Esophagus muscularis mucosa (tissue), 4 donors: ENCODE measurements around the gene USP51. TPM values are rescaled to one million over a fixed set of nuclear protein-coding genes. Genes with fewer than 3 reads are reported as not detected.
"Not testable (repeated sequence)": the region's sequence is repeated elsewhere in the genome, so short reads cannot be mapped to it uniquely, and the experiment has no call there.

Experiments used
- DNase-seq: peaks from one replicate; pipeline ENCODE4 v3.0.0-alpha.2; 2017; ENCODE audit errors: extremely low spot score
- H3K27ac ChIP-seq, 4 donors: fragments of 200-600 bp; sonication (generic); replicated peaks in 1 of 4; 1 replicate in 3 of 4; 2 replicates in 1 of 4; pipeline ENCODE4 v1.5.1; 2016 to 2019; ENCODE audit warnings: mild to moderate bottlenecking in 1 of 4
- H3K27me3 ChIP-seq, 4 donors: fragments of 200-600 bp; sonication (generic); one replicate each; pipeline versions ENCODE4 v1.5.1 to v1.6.0; 2016 to 2019
- H3K36me3 ChIP-seq, 4 donors: fragments of 200-600 bp; sonication (generic); one replicate each; pipeline ENCODE4 v1.5.1; 2016 to 2019
- H3K4me1 ChIP-seq, 4 donors: fragments of 200-600 bp; sonication (generic); one replicate each; pipeline ENCODE4 v1.5.1; 2016 to 2019
- H3K4me3 ChIP-seq, 4 donors: fragments of 200-600 bp; sonication (generic); 1 replicate in 2 of 4; 2 replicates in 2 of 4; pipeline ENCODE4 v1.5.1; 2016 to 2019; ENCODE audit warnings: mild to moderate bottlenecking in 4 of 4, moderate library complexity in 1 of 4
- H3K9me3 ChIP-seq, 4 donors: fragments of 200-600 bp; sonication (generic); 1 replicate in 3 of 4; 2 replicates in 1 of 4; pipeline ENCODE4 v1.5.1; 2016 to 2019
- CTCF ChIP-seq, 3 experiments: fragments of 200-600 bp in 2 of 3; fragments of 450-650 bp in 1 of 3; sonication (generic) in 2 of 3; IDR thresholded peaks; one replicate each; pipeline ENCODE4 v1.5.1; 2017 to 2019; ENCODE audit warnings: antibody characterized with exemption in 3 of 3, mild to moderate bottlenecking in 2 of 3, moderate library complexity in 1 of 3
- EP300 ChIP-seq: sonication (generic); formaldehyde crosslinking; IDR thresholded peaks from one replicate; pipeline ENCODE4 v1.6.1; 2017; ENCODE audit warnings: antibody characterized with exemption
- POLR2A ChIP-seq: fragments of 450-650 bp; IDR thresholded peaks from one replicate; pipeline ENCODE4 v1.6.1; 2017; ENCODE audit warnings: antibody characterized with exemption, moderate library complexity, mild to moderate bottlenecking, low read depth
- POLR2AphosphoS5 ChIP-seq, 2 donors: sonication (generic); formaldehyde crosslinking; IDR thresholded peaks; one replicate each; pipeline ENCODE4 v1.6.1; 2017; ENCODE audit warnings: antibody characterized with exemption in 2 of 2
- WGBS: methylation state at CpG from one replicate; pipeline ENCODE4 v1.1.5; 2018; 5-methylcytosine and 5-hydroxymethylcytosine counted together
- intact Hi-C: fragments of 100-400 bp; cut with DNase I; formaldehyde crosslinking; loops from one replicate; pipeline ENCODE4 v1.15.1; 2023
- total RNA-seq, 4 donors: library from RNA; depleted of rRNA; stranded (reverse); fragments of >200 nt; gene quantifications; one replicate each; pipeline versions ENCODE4 v1.1.0 to v1.2.1, GENCODE V29; 2016

Gene USP51
- total RNA-seq, 4 donors from 2014 or later, result 0.83 to 2.5 (median 1.5) TPM

- H3K27me3 ChIP-seq, H3K4me1 ChIP-seq, H3K9me3 ChIP-seq, H3K4me3 ChIP-seq, DNase-seq, H3K27ac ChIP-seq, intact Hi-C loops, H3K36me3 ChIP-seq: not testable (repeated sequence)
- no CpG with 5 or more reads among the region's 10 CpGs for WGBS
These were observed 18.9 kb upstream of the USP51 start for GRCh38 chrX:55508410-55509152.

DNA sequence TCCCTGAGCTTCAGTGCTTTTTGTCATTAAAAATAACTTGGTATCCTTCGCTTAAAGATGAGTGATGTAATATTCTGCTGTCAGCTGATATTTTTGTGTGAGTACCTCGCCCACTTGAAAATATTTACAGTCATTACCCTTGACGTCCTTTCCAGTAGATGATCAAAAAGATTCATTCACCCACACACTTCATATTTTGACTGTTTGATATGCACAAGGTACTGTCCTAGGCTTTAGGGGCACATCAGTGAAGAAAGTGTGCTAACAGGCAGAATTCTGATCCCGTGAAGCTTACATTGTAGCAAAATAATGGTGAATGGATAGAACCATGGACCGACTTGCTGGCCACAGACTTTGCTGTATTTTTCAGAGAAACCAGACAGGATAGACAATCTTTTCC lies 18.1 kb upstream of the USP51 start:
- DNase-seq, H3K4me1 ChIP-seq, H3K36me3 ChIP-seq, H3K4me3 ChIP-seq, H3K27ac ChIP-seq, H3K27me3 ChIP-seq, intact Hi-C loops, H3K9me3 ChIP-seq: not testable (repeated sequence)
- WGBS, result no CpG with 5 or more reads among the region's 5 CpGs

DNA sequence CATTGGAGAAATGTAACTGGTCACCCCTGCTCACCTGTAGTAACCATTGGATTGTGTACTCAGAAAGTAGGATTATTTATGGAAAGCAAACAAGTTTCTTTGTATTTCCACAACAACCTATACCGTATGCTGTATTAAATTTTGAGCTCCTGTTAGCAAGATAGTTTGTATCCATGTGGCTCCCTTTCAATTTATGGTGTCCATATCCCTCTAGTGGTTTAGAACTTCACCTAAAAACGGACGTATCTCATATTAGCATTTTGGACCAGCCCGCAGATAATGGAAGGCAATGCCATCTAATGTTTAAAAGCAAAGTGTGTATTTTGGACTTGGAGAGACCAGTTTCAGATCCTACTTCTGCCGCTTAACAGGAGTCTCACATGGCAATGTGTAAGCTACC lies 17.4 kb upstream of the USP51 start:
- H3K36me3 ChIP-seq, intact Hi-C loops, H3K4me1 ChIP-seq, H3K27me3 ChIP-seq, H3K27ac ChIP-seq, H3K4me3 ChIP-seq, H3K9me3 ChIP-seq, DNase-seq: not testable (repeated sequence)
- WGBS, result no CpG with 5 or more reads among the region's 5 CpGs

- intact Hi-C loops, result no loop called here
- peak overlapping the region in 1 of 4 donors; percentile 92 for H3K27ac ChIP-seq
- peaks cover 0 to 29% (median 13%) of the 10 kb centered on the region in 4 donors for H3K4me1 ChIP-seq
- TF ChIP-seq POLR2A (no peak), EP300 (no peak), POLR2AphosphoS5 (IDR thresholded peaks at IDR 0.05) (no peak), CTCF (IDR thresholded peaks at IDR 0.05) (no peak)
- 54% methylated on average over 4 of the region's 4 CpGs for WGBS
- DNase-seq, result no peak
- no peaks in the 10 kb centered on the region for H3K9me3 ChIP-seq
- no peaks in the 10 kb centered on the region for H3K27me3 ChIP-seq
- no peak overlapping the region for H3K4me3 ChIP-seq
- H3K36me3 ChIP-seq, result no peaks in the 10 kb centered on the region
These were observed 1.3 kb upstream of the USP51 start for GRCh38 chrX:55490974-55491373.

GRCh38 chrX:55490121-55490520 lies 473 bp upstream of the USP51 start:
- peak overlapping the region; percentile 90 to 92 (median 91) for H3K27ac ChIP-seq
- no peaks in the 10 kb centered on the region for H3K36me3 ChIP-seq
- H3K9me3 ChIP-seq, result no peaks in the 10 kb centered on the region
- peaks cover 0 to 29% (median 13%) of the 10 kb centered on the region in 4 donors for H3K4me1 ChIP-seq
- WGBS, result 68% methylated on average over 4 of the region's 4 CpGs
- H3K4me3 ChIP-seq, result peak overlapping the region; percentile 65 to 76 (median 68)
- no peaks in the 10 kb centered on the region for H3K27me3 ChIP-seq
- intact Hi-C loops, result no loop called here
- DNase-seq, result no peak
- TF ChIP-seq CTCF (IDR thresholded peaks at IDR 0.05), result no peak
- no peak for TF ChIP-seq POLR2AphosphoS5 (IDR thresholded peaks at IDR 0.05)

- Histone ChIP-seq H3K27ac (peak overlapping the region; percentile 90 to 92 (median 91)), H3K4me1 (peaks cover 0 to 29% (median 13%) of the 10 kb centered on the region in 4 donors), H3K36me3 (no peaks in the 10 kb centered on the region), H3K4me3 (peak overlapping the region; percentile 65 to 76 (median 68)), H3K27me3 (no peaks in the 10 kb centered on the region), H3K9me3 (no peaks in the 10 kb centered on the region)
- peak; percentile 91 for DNase-seq
- 28% methylated on average over 29 of the region's 54 CpGs for WGBS
- intact Hi-C loops, result no loop called here
- peak in 1 of 3 experiments; percentile 14 for TF ChIP-seq CTCF (IDR thresholded peaks at IDR 0.05)
- TF ChIP-seq POLR2AphosphoS5 (IDR thresholded peaks at IDR 0.05), result peak; percentile 3 to 61
- TF ChIP-seq POLR2A, result no peak
- TF ChIP-seq EP300, result no peak
These were observed 895 bp downstream of the USP51 start for GRCh38 chrX:55488593-55489313.
